ENCODE data around the gene PDZRN4. TPM values are rescaled to one million over a fixed set of nuclear protein-coding genes. Genes with fewer than 3 reads are reported as not detected.

Gene PDZRN4
- total and polyA plus RNA-seq, 2 of the 4 experiments (the other 2 are of a cell fraction) = not detected

GRCh38 chr12:41512497-41512896, 324.4 kb downstream of the PDZRN4 start:
- peaks cover 1% of the 10 kb centered on the region for H3K27me3 ChIP-seq (ENCODE audit: control insufficient read depth, insufficient read depth, low read length)
- H3K9me3 ChIP-seq (ENCODE audit: control insufficient read depth, insufficient read depth, low read length) = no peaks in the 10 kb centered on the region
- ATAC-seq (ENCODE audit: low read depth) = no peak
- no peak overlapping the region for H3K14ac ChIP-seq (replicated peaks; ENCODE audit: low read depth, low read length)
- no peaks in the 10 kb centered on the region for H3K36me3 ChIP-seq (ENCODE audit: control insufficient read depth, insufficient read depth, low read length)
- intact Hi-C loops (cut with micrococcal nuclease) = no loop called here
- H2BK15ac ChIP-seq (ENCODE audit: low read depth, low read length) = no peak overlapping the region
- no peaks in the 10 kb centered on the region; the same call in 1 of the 2 replicates for H3K9me1 ChIP-seq (ENCODE audit: insufficient read depth, low read length)
- H3K79me1 ChIP-seq (ENCODE audit: low read depth in 1 of 2, low read length in 2 of 2) = no peaks in the 10 kb centered on the region
- WGBS, 2 experiments (ENCODE audit: extremely low coverage in 2 of 2, insufficient read length in 1 of 2) = no CpG with 5 or more reads among the region's 2 CpGs
- H3K4me3 ChIP-seq (ENCODE audit: insufficient read depth, low read depth, low read length) = no peak overlapping the region
- no peak overlapping the region for H2BK20ac ChIP-seq (ENCODE audit: low read depth, low read length)
- dilution Hi-C loops (cut with HindIII; ENCODE audit: low sequenced_read_pairs, unreplicated experiment) = no loop called here
- H2AK9ac ChIP-seq (replicated peaks; ENCODE audit: low read depth, low read length, poor library complexity) = no peak overlapping the region
- H3K23ac ChIP-seq (ENCODE audit: low read depth, low read length) = no peak overlapping the region
- ChIA-PET POLR2A (ENCODE audit: unreplicated experiment) (no interaction called here), CTCF (no interaction called here)
- H3K9ac ChIP-seq (ENCODE audit: low read depth, low read length) = no peak overlapping the region
- H2AK5ac ChIP-seq (ENCODE audit: low read depth, low read length) = no peak overlapping the region
- H3K4ac ChIP-seq (ENCODE audit: low read depth, low read length) = no peak overlapping the region
- H2BK5ac ChIP-seq (ENCODE audit: low read depth, low read length, poor library complexity, severe bottlenecking) = no peak overlapping the region
- no peak overlapping the region for H2AFZ ChIP-seq (replicated peaks; ENCODE audit: low read length, poor library complexity)
- no peak overlapping the region for H3K18ac ChIP-seq (ENCODE audit: low read depth, low read length)
- H2BK120ac ChIP-seq (ENCODE audit: low read depth, low read length) = no peak overlapping the region
- H4K91ac ChIP-seq (ENCODE audit: insufficient read depth, low read depth, low read length) = no peak overlapping the region
- no peak overlapping the region for H4K5ac ChIP-seq (ENCODE audit: low read depth, low read length)
- in situ Hi-C loops (cut with MboI; ENCODE audit: low sequenced_read_pairs) = no loop called here
- no TSS peak for BruUV-seq (replicated peaks)
- H4K8ac ChIP-seq (ENCODE audit: low read depth in 2 of 2, low read length in 2 of 2) = no peak overlapping the region
- DNase-seq = no peak
- H4K20me1 ChIP-seq (ENCODE audit: insufficient read depth, low read length) = no peaks in the 10 kb centered on the region
- no peaks in the 10 kb centered on the region for H3K4me1 ChIP-seq (ENCODE audit: control insufficient read depth, insufficient read depth, low read length)
- TF ChIP-seq MAFK (IDR thresholded peaks at IDR 0.05; ENCODE audit: low read depth, low read length) (no peak), FOS (IDR thresholded peaks at IDR 0.05; ENCODE audit: low read depth, low read length) (no peak), BHLHE40 (IDR thresholded peaks at IDR 0.05; ENCODE audit: low read depth, low read length) (no peak), SMC3 (IDR thresholded peaks at IDR 0.05; ENCODE audit: low read depth, low read length) (no peak)
- no peak overlapping the region for H3K4me2 ChIP-seq (ENCODE audit: low read depth, low read length)
- no peak overlapping the region for H3K56ac ChIP-seq (ENCODE audit: extremely low read depth, insufficient read depth, low read length)
- no peak overlapping the region for H3K27ac ChIP-seq (ENCODE audit: insufficient read depth, low read length)

All from IMR-90 (cell line).